SK-N-SH treated with all-trans-retinoic acid at 6 μM for 48 hours (cell line): Measurements from ENCODE around the gene RASL11B.

ENCODE experiments used
- BACH2 ChIP-seq: fragments of 250-450 bp; sonication (Bioruptor Pico); IDR thresholded peaks from 2 replicates; pipeline ENCODE4 v1.9.0; 2021; ENCODE audit warnings: mild to moderate bottlenecking, borderline replicate concordance
- RARB ChIP-seq: fragments of 250-450 bp; sonication (Bioruptor Pico); IDR thresholded peaks from 2 replicates; pipeline ENCODE4 v1.8.0; 2021; ENCODE audit warnings: mild to moderate bottlenecking, moderate library complexity
- TF ChIP-seq, protein P1 (sequence below): fragments of 250-450 bp; sonication (Bioruptor Pico); IDR thresholded peaks from 2 replicates; pipeline ENCODE4 v1.5.0; 2020; ENCODE audit warnings: mild to moderate bottlenecking, moderate library complexity
- TF ChIP-seq, protein P2 (sequence below): fragments of 250-450 bp; sonication (Bioruptor Pico); IDR thresholded peaks from 2 replicates; pipeline ENCODE4 v1.8.0; 2020; ENCODE audit warnings: mild to moderate bottlenecking, moderate library complexity, borderline replicate concordance

DNA sequence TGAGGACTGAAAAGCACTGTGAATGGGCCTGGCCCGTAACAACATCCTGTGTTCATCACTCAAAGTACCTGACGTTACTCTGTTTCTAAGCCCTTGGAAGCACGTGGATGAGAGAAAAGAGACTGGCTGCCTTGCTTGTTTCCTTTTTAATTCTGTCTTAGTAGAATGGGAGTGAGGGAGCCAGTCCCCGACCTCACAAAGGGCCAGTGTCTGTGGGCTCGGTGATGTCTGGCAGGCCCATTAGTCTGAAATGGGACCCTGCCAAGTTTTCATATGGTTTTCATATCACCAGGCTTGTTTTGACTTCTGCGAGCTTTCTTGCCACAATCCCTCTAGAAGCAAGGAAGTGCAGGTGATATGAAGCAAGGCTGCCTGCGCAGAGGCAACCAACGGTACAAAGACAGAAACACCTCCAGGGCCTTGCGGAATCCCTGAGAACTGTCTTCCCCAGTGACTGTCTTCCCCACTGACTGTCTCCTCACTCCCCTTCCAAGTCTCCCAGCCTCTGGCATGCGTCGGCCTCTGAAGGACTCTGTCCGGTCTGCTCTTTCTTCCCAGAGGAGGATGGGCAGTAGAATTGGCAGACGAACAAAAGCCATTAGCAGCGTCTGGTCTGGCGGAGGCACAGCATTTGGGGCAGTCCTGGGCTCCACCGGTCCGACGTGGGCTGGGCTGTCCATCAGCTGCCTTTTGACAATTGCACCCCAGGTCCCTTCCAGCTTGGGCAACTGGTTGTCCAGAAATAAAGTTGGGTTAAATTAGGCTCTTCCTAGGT is 20.2 kb upstream of the RASL11B start:
- no peak for TF ChIP-seq RARB (CRISPR knock-in tag)
- no peak for TF ChIP-seq BACH2 (CRISPR knock-in tag)
- TF ChIP-seq, protein P1, sequence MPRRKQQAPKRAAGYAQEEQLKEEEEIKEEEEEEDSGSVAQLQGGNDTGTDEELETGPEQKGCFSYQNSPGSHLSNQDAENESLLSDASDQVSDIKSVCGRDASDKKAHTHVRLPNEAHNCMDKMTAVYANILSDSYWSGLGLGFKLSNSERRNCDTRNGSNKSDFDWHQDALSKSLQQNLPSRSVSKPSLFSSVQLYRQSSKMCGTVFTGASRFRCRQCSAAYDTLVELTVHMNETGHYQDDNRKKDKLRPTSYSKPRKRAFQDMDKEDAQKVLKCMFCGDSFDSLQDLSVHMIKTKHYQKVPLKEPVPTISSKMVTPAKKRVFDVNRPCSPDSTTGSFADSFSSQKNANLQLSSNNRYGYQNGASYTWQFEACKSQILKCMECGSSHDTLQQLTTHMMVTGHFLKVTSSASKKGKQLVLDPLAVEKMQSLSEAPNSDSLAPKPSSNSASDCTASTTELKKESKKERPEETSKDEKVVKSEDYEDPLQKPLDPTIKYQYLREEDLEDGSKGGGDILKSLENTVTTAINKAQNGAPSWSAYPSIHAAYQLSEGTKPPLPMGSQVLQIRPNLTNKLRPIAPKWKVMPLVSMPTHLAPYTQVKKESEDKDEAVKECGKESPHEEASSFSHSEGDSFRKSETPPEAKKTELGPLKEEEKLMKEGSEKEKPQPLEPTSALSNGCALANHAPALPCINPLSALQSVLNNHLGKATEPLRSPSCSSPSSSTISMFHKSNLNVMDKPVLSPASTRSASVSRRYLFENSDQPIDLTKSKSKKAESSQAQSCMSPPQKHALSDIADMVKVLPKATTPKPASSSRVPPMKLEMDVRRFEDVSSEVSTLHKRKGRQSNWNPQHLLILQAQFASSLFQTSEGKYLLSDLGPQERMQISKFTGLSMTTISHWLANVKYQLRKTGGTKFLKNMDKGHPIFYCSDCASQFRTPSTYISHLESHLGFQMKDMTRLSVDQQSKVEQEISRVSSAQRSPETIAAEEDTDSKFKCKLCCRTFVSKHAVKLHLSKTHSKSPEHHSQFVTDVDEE, result peak; percentile 72; the same call in 1 of the 2 replicates
- TF ChIP-seq, protein P2, sequence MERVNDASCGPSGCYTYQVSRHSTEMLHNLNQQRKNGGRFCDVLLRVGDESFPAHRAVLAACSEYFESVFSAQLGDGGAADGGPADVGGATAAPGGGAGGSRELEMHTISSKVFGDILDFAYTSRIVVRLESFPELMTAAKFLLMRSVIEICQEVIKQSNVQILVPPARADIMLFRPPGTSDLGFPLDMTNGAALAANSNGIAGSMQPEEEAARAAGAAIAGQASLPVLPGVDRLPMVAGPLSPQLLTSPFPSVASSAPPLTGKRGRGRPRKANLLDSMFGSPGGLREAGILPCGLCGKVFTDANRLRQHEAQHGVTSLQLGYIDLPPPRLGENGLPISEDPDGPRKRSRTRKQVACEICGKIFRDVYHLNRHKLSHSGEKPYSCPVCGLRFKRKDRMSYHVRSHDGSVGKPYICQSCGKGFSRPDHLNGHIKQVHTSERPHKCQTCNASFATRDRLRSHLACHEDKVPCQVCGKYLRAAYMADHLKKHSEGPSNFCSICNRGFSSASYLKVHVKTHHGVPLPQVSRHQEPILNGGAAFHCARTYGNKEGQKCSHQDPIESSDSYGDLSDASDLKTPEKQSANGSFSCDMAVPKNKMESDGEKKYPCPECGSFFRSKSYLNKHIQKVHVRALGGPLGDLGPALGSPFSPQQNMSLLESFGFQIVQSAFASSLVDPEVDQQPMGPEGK (CRISPR knock-in tag), result no peak
